T47D (cell line): ENCODE measurements around the gene MAP1LC3C.
"Not testable (repeated sequence)": the region's sequence is repeated elsewhere in the genome, so short reads cannot be mapped to it uniquely, and the experiment has no call there.

Source experiments
- DNase-seq, 2 experiments: peaks; one replicate each; pipeline versions ENCODE4 v3.0.0 to v3.0.0-alpha.2; 2011 to 2012; ENCODE audit warnings: low read depth in 1 of 2, low spot score in 1 of 2
- JUND ChIP-seq: IDR thresholded peaks from 2 replicates; pipeline ENCODE4 v1.6.1; 2012; ENCODE audit warnings: low read depth
- in situ Hi-C: cut with HindIII; loops from 2 replicates; pipeline ENCODE4 v1.10.0; 2016; ENCODE audit warnings: low sequenced_read_pairs, low pct_unique_long_range_greater_than_20kb

The MAP1LC3C gene

GRCh38 chr1:242005866-242006535 lies 7.1 kb upstream of the MAP1LC3C start:
- no peak for TF ChIP-seq JUND
- DNase-seq, result no peak
- in situ Hi-C loops, result no loop called here

- DNase-seq, result no peak
- TF ChIP-seq JUND, result no peak
- in situ Hi-C loops, result no loop called here
Observed at GRCh38 chr1:242004751-242005495, 6.0 kb upstream of the MAP1LC3C start.

- no peak for TF ChIP-seq JUND
- in situ Hi-C loops, result no loop called here
- DNase-seq, result no peak
Observed at GRCh38 chr1:242002510-242002909, 3.6 kb upstream of the MAP1LC3C start.

- in situ Hi-C loops, result no loop called here
- no peak for TF ChIP-seq JUND
- DNase-seq, result no peak
Observed at GRCh38 chr1:242002072-242002471, 3.2 kb upstream of the MAP1LC3C start.

- DNase-seq, result no peak
- TF ChIP-seq JUND, result no peak
- in situ Hi-C loops, result no loop called here
Observed at GRCh38 chr1:242000434-242000833, 1.5 kb upstream of the MAP1LC3C start.

- in situ Hi-C loops, result no loop called here
- DNase-seq, result peak; percentile 61 to 76
- no peak for TF ChIP-seq JUND
Observed at GRCh38 chr1:241998412-241998921, 431 bp downstream of the MAP1LC3C start.

- no peak for TF ChIP-seq JUND
- in situ Hi-C loops, result no loop called here
- DNase-seq, result no peak
Observed at GRCh38 chr1:241997401-241997998, 1.4 kb downstream of the MAP1LC3C start.

GRCh38 chr1:241994171-241994570 lies 4.7 kb downstream of the MAP1LC3C start:
- in situ Hi-C loops, result no loop called here
- DNase-seq, result no peak
- TF ChIP-seq JUND, result no peak

GRCh38 chr1:241992734-241993133 lies 6.2 kb downstream of the MAP1LC3C start:
- in situ Hi-C loops, result no loop called here
- no peak for DNase-seq
- no peak for TF ChIP-seq JUND

GRCh38 chr1:241990040-241990439 lies 8.9 kb downstream of the MAP1LC3C start:
- peak in 1 of 2 experiments; percentile 24 for DNase-seq
- TF ChIP-seq JUND, result no peak
- in situ Hi-C loops, result no loop called here

GRCh38 chr1:241988389-241988930 lies 10.4 kb downstream of the MAP1LC3C start:
- in situ Hi-C loops, DNase-seq: not testable (repeated sequence)

GRCh38 chr1:241985787-241986186 lies 13.1 kb downstream of the MAP1LC3C start:
- no peak for TF ChIP-seq JUND
- in situ Hi-C loops, result no loop called here
- DNase-seq, result peak; percentile 69 to 80

- in situ Hi-C loops, result no loop called here
- no peak for TF ChIP-seq JUND
Observed at GRCh38 chr1:241979926-241980325, 19.0 kb downstream of the MAP1LC3C start.

More at GRCh38 chr1:241979926-241980325, 19.0 kb downstream of the MAP1LC3C start:
- no peak for DNase-seq
